Activated gamma-delta T cell (primary cell): ENCODE measurements around the gene RTL10.

ENCODE experiments used
- DNase-seq: peaks from one replicate; lab custom pipeline; 2025; lab: John Stamatoyannopoulos, UW
- total RNA-seq, 2 donors: gene quantifications; one replicate each; lab custom pipeline; 2026; lab: John Stamatoyannopoulos, UW

Gene RTL10, protein sequence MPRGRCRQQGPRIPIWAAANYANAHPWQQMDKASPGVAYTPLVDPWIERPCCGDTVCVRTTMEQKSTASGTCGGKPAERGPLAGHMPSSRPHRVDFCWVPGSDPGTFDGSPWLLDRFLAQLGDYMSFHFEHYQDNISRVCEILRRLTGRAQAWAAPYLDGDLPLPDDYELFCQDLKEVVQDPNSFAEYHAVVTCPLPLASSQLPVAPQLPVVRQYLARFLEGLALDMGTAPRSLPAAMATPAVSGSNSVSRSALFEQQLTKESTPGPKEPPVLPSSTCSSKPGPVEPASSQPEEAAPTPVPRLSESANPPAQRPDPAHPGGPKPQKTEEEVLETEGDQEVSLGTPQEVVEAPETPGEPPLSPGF
- total RNA-seq = 40.8 to 59.2 reads per million in 2 donors

DNA sequence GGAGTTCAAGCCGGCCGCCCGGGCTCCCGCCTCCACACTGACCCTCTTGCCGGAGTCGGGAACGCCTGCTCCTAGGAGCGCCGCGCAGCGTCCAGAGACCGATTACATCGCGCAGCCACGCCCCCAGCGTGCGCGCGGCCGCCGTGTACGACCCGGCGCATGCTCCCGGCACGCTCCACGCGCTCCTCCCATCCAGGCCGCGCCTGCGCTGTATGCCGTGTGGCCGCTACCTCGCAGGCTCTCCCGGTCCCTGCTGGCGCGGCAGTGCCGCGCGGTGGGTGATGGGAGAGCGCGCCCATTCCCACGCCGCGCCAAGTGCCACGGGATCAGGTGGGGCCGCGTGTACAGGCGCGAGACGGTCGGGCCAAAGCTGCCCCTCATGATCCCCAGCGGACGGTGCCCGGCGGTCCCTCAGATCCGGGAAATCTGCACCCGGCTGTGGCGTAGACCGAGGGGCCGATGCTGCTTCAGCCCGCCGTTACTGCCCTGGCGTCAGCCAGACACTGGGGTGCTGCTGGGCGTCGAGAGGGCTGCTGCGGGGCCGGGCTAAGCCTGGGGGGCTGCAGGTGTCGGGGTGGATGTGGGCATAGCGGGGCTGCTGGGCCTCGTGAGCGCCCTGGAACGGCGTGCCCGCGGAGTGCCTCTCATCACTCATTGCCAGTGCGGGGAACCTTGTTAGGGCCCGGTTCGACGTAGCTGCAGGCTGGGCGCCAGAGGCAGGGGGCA is at the start of gene RTL10, which contains the start of gene GNB1L:
TSS of gene RTL10 (minus strand) at position 97 of the 726 bp plus-strand sequence. CDS start 2,613 bp downstream, outside the sequence.
TSS of gene GNB1L (minus strand) at position 97 of the 726 bp plus-strand sequence. CDS start 33,519 bp downstream, outside the sequence.
- DNase-seq = peak; percentile 97

DNA sequence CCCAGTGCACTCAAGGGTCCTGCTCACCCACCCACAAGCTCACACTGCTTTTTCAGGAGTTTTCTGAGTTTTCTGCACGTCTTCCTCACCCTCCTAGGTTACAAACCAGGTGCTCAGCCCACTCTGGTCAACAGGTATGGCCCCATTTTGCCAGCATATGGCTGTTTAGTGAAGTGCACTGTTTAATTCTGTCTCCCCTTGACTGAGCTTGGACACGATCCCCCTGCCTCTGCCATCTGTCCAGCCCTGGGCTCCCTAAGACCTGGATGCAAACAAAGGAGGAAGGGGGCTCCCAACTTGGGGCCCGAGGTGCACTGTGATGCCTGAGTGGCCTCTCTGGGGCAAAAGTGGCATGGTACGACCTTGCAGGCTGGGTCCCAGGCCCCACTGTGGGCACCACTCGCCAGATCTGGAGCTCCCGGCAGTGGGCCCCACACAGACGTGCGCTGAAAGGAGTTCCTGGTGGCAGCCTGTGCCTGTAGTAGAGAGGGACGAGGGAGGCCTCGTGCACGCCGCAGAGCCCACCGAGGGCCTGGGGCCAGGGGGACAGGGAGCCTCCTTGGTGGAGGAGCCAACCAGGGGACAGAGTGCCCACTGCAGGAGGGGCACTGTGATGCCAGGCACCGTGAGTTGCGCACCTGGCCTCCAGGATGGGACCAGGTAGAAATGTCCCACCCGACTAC is 49.6 kb upstream of the RTL10 start:
- DNase-seq = no peak

DNA sequence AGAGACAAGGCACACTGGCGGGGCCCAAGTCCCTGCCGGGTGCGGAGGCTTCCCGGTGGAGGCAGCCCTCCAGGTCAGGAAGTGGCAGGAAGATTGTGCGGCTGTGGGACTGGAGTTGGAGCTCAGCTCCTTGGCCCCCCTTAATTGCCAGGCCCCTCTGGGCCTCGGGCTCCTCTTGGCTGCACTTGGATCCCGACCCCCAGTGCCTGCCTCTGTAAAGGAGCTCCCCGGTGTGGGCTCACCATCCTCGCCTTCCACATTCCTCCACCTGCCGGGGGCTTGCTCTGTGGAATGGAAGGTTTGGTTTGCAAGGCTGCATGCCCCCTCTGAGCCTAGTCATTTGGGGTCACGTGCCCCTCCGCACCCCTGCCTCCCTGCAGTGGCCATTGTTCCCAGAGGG is 48.8 kb upstream of the RTL10 start:
- no peak for DNase-seq

DNA sequence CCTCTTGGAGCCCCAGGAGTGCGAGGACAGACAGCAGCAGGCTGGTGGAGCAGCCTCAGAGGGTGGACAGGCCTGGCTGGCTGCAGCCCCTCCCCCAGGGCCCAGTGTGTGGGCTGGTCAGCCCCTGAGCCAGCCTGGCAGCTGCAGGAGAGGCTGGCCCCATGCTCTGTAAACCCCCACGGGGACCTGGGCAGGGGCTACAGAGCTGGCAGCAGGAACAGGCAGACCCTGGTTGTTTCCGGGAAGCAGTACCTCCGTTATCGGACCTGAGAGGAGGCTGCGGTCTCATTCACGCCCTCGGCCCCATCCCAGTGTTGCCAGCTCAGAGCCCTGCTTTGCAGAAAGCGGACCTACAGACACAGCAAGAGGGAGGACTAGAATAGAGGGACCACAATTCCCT is 48.4 kb upstream of the RTL10 start:
- DNase-seq = no peak

DNA sequence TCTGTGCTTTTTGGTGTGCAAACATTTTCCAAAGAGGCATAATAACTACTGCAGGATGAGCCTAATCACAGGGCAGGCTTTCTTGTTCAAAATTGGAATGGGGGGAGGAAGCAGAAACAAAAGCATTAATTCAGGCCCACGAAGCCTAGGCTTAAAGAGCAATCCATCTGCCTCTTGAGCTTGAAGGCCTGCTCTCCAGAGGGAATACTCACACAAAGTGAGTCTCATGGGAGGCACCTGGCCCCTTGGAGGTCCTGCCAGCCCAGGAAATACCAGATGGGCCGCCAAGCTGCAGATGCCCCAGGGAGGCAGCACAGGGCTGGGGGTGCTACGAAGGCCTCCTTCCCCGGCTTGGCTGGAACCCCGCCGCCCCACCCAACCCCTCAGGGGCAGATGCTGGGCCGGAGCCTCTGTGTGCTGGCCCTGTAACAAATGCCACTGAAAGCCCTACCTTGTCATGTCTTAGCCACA is 47.6 kb upstream of the RTL10 start:
- no peak for DNase-seq

DNA sequence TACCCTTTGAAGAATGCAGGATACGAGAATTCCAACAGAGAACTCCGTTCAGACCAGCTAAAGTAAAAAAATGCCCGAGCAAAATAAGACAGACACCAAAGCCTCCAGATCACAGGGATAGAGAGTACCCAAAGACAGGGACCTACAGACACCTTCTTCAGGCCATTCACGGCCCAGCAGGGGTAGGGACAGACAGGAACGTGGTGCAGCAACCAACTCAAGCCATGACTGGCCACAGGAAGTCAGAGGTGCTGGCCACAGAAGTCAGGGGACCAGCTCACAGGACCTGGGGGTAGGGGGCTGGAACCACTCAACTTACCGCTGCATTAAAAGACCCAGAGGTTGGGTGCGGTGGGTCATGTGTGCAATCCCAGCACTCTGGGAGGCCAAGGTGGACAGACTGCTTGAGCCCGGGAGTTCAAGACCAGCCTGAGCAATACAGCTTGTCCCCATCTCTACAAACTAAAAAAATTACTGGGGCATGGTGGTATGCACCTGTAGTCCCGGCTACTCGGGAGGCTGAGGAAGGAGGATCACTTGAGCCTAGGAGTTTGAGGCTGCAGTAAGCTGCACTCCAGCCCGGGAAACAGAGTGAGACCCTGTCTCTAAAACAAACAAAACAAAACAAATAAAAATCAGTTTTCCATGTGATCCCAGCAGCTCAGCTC is 47.0 kb upstream of the RTL10 start:
- DNase-seq = no peak

DNA sequence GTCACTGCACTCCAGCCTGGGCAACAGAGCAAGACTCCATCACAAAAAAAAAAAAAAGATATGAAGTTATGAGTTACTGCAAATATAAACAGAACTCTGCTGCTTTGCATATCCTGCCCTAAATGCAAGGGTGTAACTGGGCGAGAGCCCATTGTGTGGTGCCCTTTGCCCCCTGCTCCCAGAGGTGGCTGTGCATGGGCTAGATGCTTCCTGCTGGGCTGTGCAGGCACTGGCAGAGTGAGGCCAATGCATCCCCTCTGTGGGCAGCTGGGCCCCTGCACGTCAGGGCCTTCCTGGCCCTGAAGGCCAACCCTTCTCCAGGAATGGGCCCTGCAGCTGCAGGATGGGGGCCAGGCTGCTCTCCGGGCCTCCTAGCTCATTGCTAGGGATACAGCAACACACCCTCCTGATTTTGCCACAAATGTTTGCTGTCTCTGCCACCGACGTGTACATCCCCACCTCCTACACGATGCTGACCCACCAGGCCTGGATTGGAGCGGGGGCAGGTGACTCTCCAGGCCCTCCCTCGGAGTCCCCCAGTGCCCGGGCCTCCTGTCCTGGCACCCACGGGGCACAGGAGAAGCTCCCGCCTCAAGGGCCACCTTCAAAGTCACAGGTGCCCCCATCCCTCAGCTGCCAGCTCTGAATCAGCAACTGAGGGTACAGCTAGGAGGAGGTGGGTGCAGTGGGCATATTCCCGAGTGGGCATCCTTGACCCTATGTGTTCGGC is 46.2 kb upstream of the RTL10 start:
- no peak for DNase-seq

DNA sequence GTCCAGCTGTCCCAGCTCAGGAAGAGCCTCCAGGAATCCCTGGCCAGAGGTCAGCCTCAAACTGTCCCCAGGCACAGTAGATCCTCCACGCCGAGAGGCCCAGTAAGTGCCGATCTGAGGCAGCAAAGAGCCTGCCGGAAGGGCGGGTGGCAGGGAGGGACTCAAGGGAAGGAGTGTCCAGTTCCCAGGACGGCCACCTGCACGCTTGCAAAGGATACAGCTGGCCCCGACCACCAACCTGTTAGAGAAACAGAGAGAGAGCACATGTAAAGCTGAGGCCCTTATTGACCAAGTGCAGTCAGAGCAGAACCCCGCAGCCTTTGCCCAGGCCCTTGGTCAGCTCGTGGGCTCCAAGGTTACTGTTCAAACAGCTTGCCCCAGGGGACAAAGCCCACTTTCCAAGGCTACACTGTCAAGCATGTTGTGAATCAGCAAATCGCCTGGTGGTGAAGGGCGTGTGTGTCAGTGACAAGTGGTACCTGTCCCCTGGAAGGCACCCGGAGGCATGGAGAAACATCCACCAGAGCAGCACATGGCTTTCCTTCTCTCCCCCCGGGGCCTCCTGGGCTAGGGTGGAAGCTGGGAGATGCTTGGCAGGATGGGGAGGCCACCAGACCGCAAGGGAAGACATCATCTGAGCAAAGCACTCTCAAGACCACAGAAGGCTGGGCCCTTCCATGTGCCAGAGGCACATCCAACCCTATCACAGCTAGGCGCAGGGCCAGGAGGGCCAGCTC is 44.3 kb upstream of the RTL10 start:
- no peak for DNase-seq

DNA sequence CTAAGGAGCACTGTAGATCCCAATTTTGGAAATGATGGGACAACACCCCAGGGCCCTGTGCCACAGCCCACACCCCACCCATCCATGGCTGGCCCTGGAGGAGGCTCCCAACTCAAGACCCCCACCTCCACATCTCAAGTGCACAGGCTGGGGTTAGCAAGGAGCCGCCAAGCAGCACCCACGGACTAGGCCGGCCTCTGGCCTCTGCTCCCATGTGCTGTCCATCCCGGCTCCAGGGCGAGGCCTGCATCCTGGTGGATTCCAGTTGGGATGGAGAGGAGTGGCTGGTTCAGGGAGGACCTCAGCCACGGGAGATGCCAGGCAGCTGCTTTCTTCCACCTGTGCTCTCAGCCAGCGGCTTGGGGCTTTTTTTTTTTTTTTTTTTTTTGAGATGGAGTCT is 43.5 kb upstream of the RTL10 start:
- DNase-seq = no peak

DNA sequence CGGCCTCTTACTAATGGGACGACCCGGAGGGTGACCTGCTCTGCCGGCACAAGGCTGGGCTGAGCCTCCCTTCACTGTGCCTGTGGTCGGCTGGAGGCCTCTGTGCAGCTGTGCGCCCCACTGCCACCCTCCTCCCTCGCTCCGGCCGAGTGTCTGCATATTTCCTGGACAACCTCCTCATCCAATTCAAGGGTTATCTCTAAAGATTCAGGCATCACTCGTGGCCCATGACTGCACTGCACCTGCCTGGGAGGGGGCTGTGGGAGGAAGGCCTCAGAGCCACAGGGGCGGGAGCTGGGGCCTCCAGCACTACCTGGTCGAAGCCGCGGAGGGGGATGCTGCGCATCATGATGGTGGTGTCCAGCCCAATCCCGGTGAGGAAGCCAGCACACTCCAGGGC is 43.1 kb upstream of the RTL10 start:
- DNase-seq = no peak

DNA sequence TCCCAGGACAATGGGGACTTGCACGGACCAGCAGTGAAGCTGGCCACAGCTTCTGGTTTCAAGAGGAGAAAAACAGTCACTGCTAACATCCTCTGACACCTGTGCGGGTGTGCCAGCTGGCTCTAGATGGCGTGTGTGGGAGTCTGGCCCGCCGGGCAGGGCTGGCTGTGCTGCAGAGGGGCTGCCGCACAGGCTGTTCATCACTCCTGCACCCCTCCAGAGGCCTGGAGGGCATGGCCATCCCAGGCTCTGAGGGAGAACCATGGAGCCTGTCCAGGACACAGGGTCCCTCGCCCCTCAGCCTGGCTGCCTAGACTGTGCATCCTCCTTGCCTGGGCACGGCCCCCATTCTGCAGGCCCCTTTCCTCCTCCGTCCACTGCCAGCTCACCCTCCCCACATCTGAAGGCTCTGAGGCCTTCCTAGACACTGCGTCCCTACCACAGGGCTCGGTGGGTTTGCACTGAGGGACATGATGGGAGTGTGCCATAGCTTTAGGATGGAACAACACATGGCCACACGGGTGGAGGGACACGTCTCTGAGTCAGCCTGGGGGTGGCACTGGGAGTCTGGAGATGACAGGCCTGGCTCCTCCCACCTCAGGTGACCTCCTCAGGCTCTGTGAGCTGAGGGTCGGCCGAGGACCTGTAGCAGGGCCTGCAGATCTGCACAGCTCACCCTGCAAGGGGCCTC is 42.1 kb upstream of the RTL10 start:
- DNase-seq = no peak

DNA sequence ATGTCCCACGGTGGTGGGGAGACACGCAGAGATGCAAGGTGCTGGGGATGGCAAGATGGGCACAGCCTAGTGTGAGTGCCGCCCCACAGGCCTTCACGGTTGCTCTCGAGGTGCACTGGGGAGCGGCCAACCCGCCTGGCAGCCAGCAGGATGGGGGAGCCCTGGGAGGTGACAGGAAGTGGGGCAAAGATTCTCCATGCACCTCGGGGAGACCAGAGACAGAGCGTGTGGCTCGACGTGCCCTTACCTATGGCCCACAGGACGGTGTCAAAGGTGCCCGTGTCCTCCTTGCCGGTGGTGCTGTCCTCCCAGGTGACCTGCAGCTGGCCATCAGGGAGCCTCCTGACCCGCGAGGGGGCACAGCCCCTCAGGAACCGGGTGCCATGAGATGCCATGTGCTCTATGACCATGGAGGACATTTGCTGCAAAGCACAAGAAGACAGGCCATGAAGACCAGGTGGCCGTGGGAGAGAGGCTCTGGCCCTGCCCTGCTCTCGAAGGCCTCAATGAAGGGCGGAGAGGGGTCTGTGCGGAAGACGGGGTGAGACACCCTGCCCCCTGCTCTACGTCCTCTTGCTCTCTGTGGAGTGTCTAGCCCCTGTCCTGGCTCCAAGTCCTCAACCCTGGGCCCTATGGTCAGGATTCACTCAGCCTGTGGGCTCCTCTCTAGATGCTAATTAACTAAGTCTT is 40.6 kb upstream of the RTL10 start:
- DNase-seq = no peak

DNA sequence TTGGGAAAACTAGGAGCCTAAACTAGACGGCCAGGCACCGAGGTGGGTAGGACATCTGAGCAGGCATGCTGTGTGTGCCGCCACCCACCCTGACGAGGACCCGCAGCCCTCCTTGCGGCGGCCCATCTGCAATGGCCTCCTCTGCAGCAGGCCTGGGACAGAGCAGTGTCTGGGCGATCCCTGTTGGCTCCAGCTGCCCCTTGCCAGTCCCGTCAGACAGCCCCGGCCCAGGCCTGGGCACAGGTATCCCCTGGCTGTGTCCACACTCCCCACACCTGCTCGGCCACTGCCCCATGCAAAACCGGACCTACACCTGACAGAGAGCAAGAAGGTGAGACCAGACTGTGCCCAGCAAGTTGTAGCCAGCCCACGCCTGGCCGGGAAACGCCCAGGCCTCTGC is 38.7 kb upstream of the RTL10 start:
- DNase-seq = no peak

DNA sequence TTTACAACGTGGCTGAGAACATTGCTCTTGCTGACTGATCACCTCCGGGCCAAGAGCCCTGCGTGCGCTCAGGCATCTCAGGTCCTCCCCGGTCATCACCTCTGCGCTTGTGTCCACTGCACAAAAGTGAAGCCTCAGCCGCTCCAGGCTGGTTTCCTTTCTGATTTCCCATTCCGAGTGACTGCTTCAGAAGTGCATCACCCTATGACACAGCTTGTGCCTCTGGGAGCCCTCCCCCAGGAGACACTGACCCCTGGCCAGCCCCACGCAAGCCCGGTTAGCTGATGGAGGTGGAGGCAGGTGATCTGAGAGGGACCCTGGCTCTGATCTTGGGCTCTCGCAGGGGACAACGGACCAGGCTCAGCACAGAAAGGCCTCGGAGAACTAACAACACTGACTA is 38.3 kb upstream of the RTL10 start:
- no peak for DNase-seq

DNA sequence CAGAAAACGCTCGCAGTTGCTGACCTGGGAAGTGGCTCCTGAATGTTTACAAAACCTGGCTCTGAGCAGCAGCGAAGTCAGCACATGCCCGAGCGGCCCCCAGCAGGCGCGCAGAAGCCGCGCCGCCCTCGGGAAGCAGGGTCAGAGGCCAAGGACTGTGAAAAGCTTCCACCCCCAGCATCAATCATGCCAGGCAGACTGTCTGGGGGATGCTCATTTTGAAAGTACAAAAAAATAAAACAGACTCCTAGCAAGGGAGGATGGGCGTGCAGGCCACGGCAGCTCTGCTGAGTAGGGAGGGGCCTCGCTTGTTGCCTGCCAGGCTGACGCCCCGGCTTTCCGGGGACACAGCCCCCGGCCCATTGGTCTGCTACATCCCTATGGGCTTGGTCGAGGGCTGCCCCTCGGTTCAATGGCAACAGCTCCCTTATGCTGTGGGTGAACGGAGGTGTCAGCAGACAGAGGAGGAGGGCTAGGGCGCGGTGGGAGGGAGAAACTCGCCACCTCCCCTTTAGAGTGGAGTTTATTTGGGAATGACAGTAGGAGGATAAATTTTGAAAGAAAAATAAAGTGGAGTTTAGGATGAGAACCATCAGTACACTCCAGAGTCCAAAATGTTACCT is 37.7 kb upstream of the RTL10 start:
- DNase-seq = no peak

DNA sequence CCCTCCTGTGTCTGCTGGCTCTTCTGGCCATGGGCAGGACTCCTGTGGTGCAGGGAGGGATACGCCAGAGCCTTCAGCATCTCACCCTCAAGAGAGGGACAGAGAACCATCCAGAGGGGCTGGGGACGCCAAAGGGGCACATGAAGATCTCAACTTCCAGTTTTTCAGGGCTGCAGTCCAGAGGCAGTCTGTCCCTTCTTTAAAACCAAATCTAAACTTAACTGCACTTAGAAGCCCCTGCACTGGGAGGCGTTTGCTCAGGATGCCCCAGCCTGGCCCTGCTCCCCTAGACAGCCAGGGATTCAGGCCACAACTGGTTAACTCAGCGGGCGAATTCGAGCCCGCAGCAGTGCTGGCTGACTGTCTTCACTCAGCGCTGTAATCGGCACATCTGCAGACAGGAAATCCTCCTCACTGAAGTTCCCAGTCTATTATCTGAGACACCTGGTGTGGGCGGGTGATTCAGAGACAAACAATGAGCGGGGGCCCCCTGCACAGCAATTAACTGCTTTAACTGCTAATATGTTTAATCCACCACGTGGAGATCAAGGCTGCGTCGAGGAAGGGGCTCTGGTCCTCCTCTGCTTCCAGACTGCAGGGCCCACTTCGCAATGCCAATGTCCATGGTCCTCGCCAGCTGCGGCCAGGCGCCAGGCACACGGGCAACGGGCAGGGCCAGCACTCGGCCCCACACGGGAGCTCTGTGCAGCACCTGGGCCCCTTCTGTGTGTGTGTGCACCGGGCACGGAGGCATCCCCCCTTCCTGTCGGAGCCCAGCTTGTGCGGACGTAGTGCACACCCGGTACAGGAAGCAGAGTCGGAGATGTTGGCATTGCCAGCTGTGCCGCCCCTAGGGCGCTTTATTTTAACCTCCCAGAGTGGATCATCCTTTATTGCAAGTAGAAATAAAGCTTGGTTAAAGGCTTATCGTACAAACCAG is 36.9 kb upstream of the RTL10 start:
- no peak for DNase-seq

DNA sequence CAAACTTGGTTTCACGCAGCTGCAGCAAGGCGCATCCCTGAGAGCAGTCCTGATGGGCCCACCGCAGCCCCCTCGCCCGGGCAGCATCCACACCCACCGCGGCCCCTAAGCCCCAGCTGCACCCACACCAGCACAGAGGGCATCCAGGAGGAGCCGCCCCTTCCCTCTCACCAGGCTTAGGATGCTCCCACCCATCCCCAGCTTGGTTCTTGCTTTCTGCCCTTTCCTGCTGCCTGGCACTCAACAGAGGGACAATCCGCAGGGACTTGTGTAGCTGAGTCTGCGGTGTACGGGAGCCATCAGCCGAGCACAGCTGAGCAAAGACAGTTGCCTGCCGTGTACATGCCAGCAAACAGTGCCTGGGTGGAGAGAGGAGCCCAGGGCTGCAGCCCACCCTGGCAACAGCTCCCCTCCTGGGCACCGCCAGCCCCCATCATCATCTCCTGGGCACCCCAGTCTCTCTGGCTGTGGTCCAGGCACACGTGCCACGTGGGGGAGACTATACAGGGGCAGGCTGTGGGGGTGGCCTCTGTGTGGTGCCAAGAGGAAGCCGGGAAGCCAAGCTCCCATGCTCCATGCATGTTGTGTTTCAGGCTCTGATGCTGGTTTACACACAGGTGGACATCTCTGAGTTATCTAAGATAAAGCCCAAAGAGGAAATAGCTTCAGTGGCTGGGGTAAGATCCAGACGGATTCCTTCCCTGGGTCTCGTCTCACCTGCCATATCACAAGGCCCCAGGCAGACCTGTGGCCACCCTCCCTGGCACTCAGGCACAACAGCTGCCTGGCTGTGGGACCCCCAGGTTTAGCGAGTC is 36.0 kb upstream of the RTL10 start:
- DNase-seq = no peak
